Ishikawa (cell line): ENCODE data around the gene ATXN7L3B.

Source experiments
- CREB1 ChIP-seq: IDR thresholded peaks from 2 replicates; pipeline ENCODE4 v1.6.1; 2012; ENCODE audit warnings: low read depth
- TCF12 ChIP-seq: IDR thresholded peaks from 2 replicates; pipeline ENCODE4 v1.6.1; 2012; ENCODE audit warnings: low read depth
- YY1 ChIP-seq: IDR thresholded peaks from 2 replicates; pipeline ENCODE4 v1.6.1; 2012; ENCODE audit warnings: low read depth
- TF ChIP-seq, protein P1 (sequence below): IDR thresholded peaks from 2 replicates; pipeline ENCODE4 v1.6.1; 2012

DNA sequence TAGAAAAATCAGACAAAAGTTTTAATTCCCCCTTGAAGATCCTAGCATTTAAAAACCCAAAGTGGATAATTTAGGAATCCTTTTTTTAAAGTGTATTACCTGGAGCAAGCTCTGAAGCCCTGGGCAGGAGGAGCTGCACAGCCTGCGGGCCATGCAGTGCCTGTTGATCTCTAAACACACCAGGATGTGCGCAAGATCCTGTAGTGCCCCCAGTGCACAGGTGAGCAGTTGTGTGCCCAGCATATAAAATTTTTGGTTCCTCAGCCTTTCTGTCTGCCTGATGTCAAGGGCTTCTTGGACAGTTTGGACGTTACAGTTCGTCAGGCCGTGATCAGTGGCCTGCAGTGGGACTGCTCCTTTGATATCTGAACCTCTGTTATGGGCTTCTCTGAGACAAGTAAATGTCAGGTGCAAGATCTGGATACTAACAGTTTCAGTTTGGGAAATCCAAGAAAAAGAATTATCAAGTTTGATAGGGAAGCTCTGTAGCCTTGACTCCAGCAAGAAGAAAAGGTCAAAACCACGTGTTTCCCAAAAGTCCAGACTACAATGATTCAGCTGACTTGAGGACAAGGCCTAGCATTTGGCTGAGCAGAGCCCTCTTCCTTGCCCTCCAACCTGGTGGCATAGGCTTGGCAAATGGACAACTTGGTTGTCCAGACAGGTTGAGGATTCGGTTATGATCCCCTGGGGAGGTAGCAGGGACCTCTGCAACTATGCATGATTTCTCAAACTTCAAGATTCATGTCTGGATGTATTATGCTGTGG, 1.0 kb downstream of the ATXN7L3B start:
- TF ChIP-seq, protein P1, sequence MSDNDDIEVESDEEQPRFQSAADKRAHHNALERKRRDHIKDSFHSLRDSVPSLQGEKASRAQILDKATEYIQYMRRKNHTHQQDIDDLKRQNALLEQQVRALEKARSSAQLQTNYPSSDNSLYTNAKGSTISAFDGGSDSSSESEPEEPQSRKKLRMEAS, result no peak
- no peak for TF ChIP-seq YY1
- TF ChIP-seq TCF12, result no peak
- TF ChIP-seq CREB1, result no peak
